Measurements from ENCODE around the gene PLXNB1.

- TF ChIP-seq EZH2 (IDR thresholded peaks at IDR 0.05; ENCODE audit: borderline replicate concordance, low read depth, low read length, poor library complexity, severe bottlenecking) (no peak), CTCF (conservative IDR thresholded peaks at IDR 0.05; ENCODE audit: low read depth, low read length) (no peak)
Measured at GRCh38 chr3:48460517-48460902, 30.6 kb upstream of the PLXNB1 start.
